A673 (cell line): ENCODE measurements around the gene IMPACT. TPM values are rescaled to one million over a fixed set of nuclear protein-coding genes. Genes with fewer than 3 reads are reported as not detected.

Experiments
- BruUV-seq: library from RNA; stranded (reverse); fragments of 400-500 nt; replicated peaks from 2 replicates; lab custom pipeline; 2021; lab: Mats Ljungman, UMichigan
- CTCF ChIA-PET: fragments of 300-600 bp; sonication (Branson Sonifier 250); formaldehyde crosslinking; loops from one replicate; lab custom pipeline; 2022; ENCODE audit warnings: antibody characterized with exemption; lab: Charles Lee
- POLR2A ChIA-PET: fragments of 300-600 bp; sonication (Branson Sonifier 250); formaldehyde crosslinking; loops from one replicate; lab custom pipeline; 2022; ENCODE audit warnings: antibody characterized with exemption; ENCODE audit not compliant: low non-redundant PET; lab: Charles Lee
- DNase-seq: peaks from one replicate; pipeline ENCODE4 v3.0.0-alpha.2; 2015; ENCODE audit warnings: low spot score
- H3K27ac ChIP-seq: fragments of 200-600 bp; sonication (generic); 2 replicates; pipeline ENCODE4 v1.5.1; 2016; ENCODE audit warnings: mixed run types, low read depth, mild to moderate bottlenecking, mixed read lengths, antibody characterized with exemption, low read length; ENCODE audit not compliant: poor library complexity, severe bottlenecking
- H3K27me3 ChIP-seq: fragments of 200-600 bp; sonication (generic); replicated peaks from 2 replicates; pipeline ENCODE4 v1.6.1; 2017; ENCODE audit warnings: mixed run types, low read depth, mild to moderate bottlenecking, mixed read lengths, antibody characterized with exemption, low read length; ENCODE audit not compliant: insufficient read depth, poor library complexity
- H3K36me3 ChIP-seq: fragments of 200-600 bp; sonication (generic); 2 replicates; pipeline ENCODE4 v1.6.1; 2016; ENCODE audit warnings: mixed run types, mild to moderate bottlenecking, mixed read lengths, antibody characterized with exemption, low read length; ENCODE audit not compliant: insufficient read depth, poor library complexity, severe bottlenecking
- H3K4me1 ChIP-seq: fragments of 200-600 bp; sonication (generic); 2 replicates; pipeline ENCODE4 v1.6.1; 2017; ENCODE audit warnings: mixed run types, mild to moderate bottlenecking, mixed read lengths, antibody characterized with exemption, low read length; ENCODE audit not compliant: insufficient read depth, poor library complexity, severe bottlenecking
- H3K4me3 ChIP-seq: fragments of 200-600 bp; sonication (generic); 2 replicates; pipeline ENCODE4 v1.5.1; 2016; ENCODE audit warnings: low read depth, mixed run types, mild to moderate bottlenecking, mixed read lengths, low read length; ENCODE audit not compliant: poor library complexity, severe bottlenecking
- H3K9me3 ChIP-seq: fragments of 200-600 bp; sonication (generic); 2 replicates; pipeline ENCODE4 v1.6.1; 2016; ENCODE audit warnings: mixed run types, low read depth, mild to moderate bottlenecking, mixed read lengths, antibody characterized with exemption, low read length; ENCODE audit not compliant: poor library complexity, severe bottlenecking
- EZH2 ChIP-seq: fragments of 200-600 bp; sonication (generic); IDR thresholded peaks from 2 replicates; pipeline ENCODE4 v1.6.1; 2017; ENCODE audit warnings: borderline replicate concordance, low read depth, mild to moderate bottlenecking, mixed read lengths, antibody characterized with exemption, low read length; ENCODE audit not compliant: poor library complexity, severe bottlenecking
- intact Hi-C: fragments of 100-400 bp; cut with micrococcal nuclease; formaldehyde crosslinking; loops from one replicate; pipeline ENCODE4 v1.10.0; 2022; ENCODE audit not compliant: unreplicated experiment
- total RNA-seq: library from RNA; stranded (reverse); gene quantifications from 2 replicates; pipeline ENCODE4 v1.2.3, GENCODE V29; 2021
- TF ChIP-seq, protein P1 (sequence below): fragments of 300-800, 200-600 bp; sonication (generic); conservative IDR thresholded peaks from 2 replicates; pipeline ENCODE4 v1.5.1; 2017; ENCODE audit warnings: low read depth, mild to moderate bottlenecking, antibody characterized with exemption, low read length, moderate library complexity, mixed read lengths

The IMPACT gene
- total RNA-seq, 1 experiment from 2014 or later = 35.6 TPM

GRCh38 chr18:24494586-24494985, 68.1 kb downstream of the IMPACT start:
- TF ChIP-seq, protein P1, sequence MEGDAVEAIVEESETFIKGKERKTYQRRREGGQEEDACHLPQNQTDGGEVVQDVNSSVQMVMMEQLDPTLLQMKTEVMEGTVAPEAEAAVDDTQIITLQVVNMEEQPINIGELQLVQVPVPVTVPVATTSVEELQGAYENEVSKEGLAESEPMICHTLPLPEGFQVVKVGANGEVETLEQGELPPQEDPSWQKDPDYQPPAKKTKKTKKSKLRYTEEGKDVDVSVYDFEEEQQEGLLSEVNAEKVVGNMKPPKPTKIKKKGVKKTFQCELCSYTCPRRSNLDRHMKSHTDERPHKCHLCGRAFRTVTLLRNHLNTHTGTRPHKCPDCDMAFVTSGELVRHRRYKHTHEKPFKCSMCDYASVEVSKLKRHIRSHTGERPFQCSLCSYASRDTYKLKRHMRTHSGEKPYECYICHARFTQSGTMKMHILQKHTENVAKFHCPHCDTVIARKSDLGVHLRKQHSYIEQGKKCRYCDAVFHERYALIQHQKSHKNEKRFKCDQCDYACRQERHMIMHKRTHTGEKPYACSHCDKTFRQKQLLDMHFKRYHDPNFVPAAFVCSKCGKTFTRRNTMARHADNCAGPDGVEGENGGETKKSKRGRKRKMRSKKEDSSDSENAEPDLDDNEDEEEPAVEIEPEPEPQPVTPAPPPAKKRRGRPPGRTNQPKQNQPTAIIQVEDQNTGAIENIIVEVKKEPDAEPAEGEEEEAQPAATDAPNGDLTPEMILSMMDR = no peak
- no peak for TF ChIP-seq EZH2
- Histone ChIP-seq H3K4me1 (no peaks in the 10 kb centered on the region), H3K27ac (no peak overlapping the region), H3K9me3 (no peaks in the 10 kb centered on the region), H3K27me3 (peaks cover 5% of the 10 kb centered on the region), H3K36me3 (no peaks in the 10 kb centered on the region), H3K4me3 (no peak overlapping the region)
- intact Hi-C loops = no loop called here
- ChIA-PET POLR2A (no interaction called here), CTCF (no interaction called here)
- no peak for DNase-seq
- no TSS peak for BruUV-seq

DNA sequence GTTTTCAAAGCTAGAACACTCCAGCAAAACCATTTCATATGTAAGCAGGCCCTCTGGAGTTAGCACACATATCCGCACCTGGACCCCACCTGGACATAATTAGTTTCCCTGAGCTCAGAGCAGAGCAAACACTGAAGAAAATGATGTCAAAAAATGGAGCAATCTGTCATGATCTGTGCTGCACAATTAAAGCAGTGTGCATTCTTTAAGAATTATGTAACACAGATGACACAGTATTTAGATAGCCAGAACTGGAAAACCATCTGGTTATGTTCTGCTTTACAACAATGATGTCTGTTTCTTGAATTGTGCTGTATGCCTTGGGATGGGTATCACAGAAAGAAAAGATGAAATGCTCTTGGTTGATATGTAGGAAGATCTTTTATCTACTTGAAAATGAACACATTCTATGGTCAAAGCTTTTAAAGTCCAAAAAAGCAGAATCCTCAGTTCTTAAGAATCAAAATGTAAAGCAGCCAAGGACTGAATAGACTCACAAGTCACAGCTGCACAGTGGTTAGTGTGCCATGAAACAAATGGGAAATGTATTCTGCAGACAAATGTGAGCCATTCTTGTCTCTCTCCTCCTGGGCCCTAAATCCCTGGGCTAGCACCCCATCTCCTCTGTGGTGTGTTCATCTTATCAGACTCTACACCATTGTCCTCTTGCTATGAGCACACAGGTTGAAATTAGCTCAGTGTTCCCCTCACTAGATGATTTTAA, 70.7 kb downstream of the IMPACT start:
- POLR2A ChIA-PET = no interaction called here

GRCh38 chr18:24499814-24500213, 73.3 kb downstream of the IMPACT start:
- Histone ChIP-seq H3K9me3 (no peaks in the 10 kb centered on the region), H3K36me3 (no peaks in the 10 kb centered on the region), H3K4me3 (no peak overlapping the region), H3K27ac (no peak overlapping the region), H3K27me3 (no peaks in the 10 kb centered on the region), H3K4me1 (no peaks in the 10 kb centered on the region)
- no peak for TF ChIP-seq EZH2
- TF ChIP-seq, protein P1 = no peak
- CTCF ChIA-PET = interaction anchor here (0.7 to 1.0 kb wide), 2 partner anchors 11 to 41 kb away, joined by 3 to 5 read pairs; no protein-coding TSS in a partner anchor
- intact Hi-C loops = loop anchor here (10.0 kb wide), 1 partner anchor 65 kb away; no protein-coding TSS in a partner anchor
- BruUV-seq = no TSS peak
- POLR2A ChIA-PET = no interaction called here
- DNase-seq = no peak

More for the DNA sequence above, 70.7 kb downstream of the IMPACT start:
- no peak overlapping the region for H3K27ac ChIP-seq
- DNase-seq = no peak
- H3K9me3 ChIP-seq = no peaks in the 10 kb centered on the region
- H3K27me3 ChIP-seq = peaks cover 5% of the 10 kb centered on the region
- intact Hi-C loops = no loop called here
- H3K36me3 ChIP-seq = no peaks in the 10 kb centered on the region
- H3K4me1 ChIP-seq = no peaks in the 10 kb centered on the region
- CTCF ChIA-PET = no interaction called here
- TF ChIP-seq, protein P1 = no peak
- no peak for TF ChIP-seq EZH2
- no TSS peak for BruUV-seq
- no peak overlapping the region for H3K4me3 ChIP-seq
